Activated T-cell treated with anti-CD3 and anti-CD28 coated beads for 1 hour (primary cell): ENCODE data around the gene ATRX.
"Not testable (repeated sequence)": the region's sequence is repeated elsewhere in the genome, so short reads cannot be mapped to it uniquely, and the experiment has no call there.

Experiments
- DNase-seq: peaks from one replicate; pipeline ENCODE4 v3.0.0-alpha.2; 2020; ENCODE audit warnings: low read depth

Gene ATRX

GRCh38 chrX:77731821-77732419, 54.1 kb downstream of the ATRX start:
- no peak for DNase-seq

GRCh38 chrX:77726095-77726494, 59.9 kb downstream of the ATRX start:
- not testable (repeated sequence) for DNase-seq

- DNase-seq: no peak
Measured at GRCh38 chrX:77723681-77724080, 62.3 kb downstream of the ATRX start.

GRCh38 chrX:77719388-77719787, 66.6 kb downstream of the ATRX start:
- no peak for DNase-seq

GRCh38 chrX:77704881-77705280, 81.1 kb downstream of the ATRX start:
- DNase-seq: no peak

GRCh38 chrX:77698242-77698641, 87.8 kb downstream of the ATRX start:
- DNase-seq: no peak

- no peak for DNase-seq
Measured at GRCh38 chrX:77694491-77694890, 91.5 kb downstream of the ATRX start.

GRCh38 chrX:77693594-77693993, 92.4 kb downstream of the ATRX start:
- DNase-seq: no peak

- no peak for DNase-seq
Measured at GRCh38 chrX:77691916-77692315, 94.1 kb downstream of the ATRX start.

- no peak for DNase-seq
Measured at GRCh38 chrX:77689376-77689775, 96.6 kb downstream of the ATRX start.

GRCh38 chrX:77685683-77686082, 100.3 kb downstream of the ATRX start:
- not testable (repeated sequence) for DNase-seq

GRCh38 chrX:77679144-77679543, 106.9 kb downstream of the ATRX start:
- DNase-seq: no peak

GRCh38 chrX:77675986-77676385, 110.0 kb downstream of the ATRX start:
- DNase-seq: no peak

GRCh38 chrX:77668391-77669237, 117.4 kb downstream of the ATRX start:
- no peak for DNase-seq

- no peak for DNase-seq
Measured at GRCh38 chrX:77658886-77659285, 127.1 kb downstream of the ATRX start.

GRCh38 chrX:77652095-77652494, 133.9 kb downstream of the ATRX start:
- no peak for DNase-seq

- no peak for DNase-seq
Measured at GRCh38 chrX:77640702-77641101, 145.3 kb downstream of the ATRX start.

- DNase-seq: no peak
Measured at GRCh38 chrX:77639820-77640219, 146.2 kb downstream of the ATRX start.

- no peak for DNase-seq
Measured at GRCh38 chrX:77638397-77638796, 147.6 kb downstream of the ATRX start.

GRCh38 chrX:77635373-77635772, 150.6 kb downstream of the ATRX start:
- no peak for DNase-seq

GRCh38 chrX:77628294-77629025, 157.6 kb downstream of the ATRX start:
- no peak for DNase-seq

GRCh38 chrX:77622672-77623071, 163.3 kb downstream of the ATRX start:
- no peak for DNase-seq

GRCh38 chrX:77622233-77622632, 163.8 kb downstream of the ATRX start:
- DNase-seq: no peak
